ENCODE data around the gene MOB3B.

MOB3B gene

DNA sequence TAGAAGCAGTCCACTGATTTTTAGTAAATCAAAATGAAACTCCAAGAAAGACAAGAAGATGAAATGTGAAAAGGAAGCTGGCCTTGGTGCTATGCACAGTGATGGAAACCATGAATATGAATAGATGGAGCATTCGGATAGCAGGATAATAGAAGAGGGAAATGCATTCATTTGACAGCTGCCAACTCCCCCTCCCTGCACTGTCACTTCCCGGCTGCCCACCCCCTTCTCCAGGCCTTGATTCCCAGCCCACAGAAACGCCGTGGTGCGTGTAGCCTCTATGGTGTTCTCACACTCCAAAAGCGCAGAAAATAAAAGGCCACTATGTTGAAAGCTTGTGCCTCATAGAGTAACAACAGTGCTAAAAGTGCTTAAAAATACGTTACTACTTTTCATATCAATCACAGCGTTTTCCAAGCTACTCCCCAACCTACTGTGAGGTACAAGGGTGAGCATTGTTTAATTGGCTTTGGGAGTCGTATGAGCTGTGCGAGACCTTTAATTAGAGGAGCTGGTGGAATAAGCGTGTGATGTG, 31.7 kb downstream of the MOB3B start:
- Histone ChIP-seq H2BK5ac (ENCODE audit: low read length) (no peak overlapping the region), H3K36me3 (replicated peaks in 1 of 2; ENCODE audit: control insufficient read depth in 2 of 2, insufficient read depth in 2 of 2, low read length in 2 of 2) (peaks cover 0 to 7% of the 10 kb centered on the region in 2 donors), H2BK120ac (ENCODE audit: low read depth, low read length) (no peak overlapping the region), H3K4ac (ENCODE audit: low read length) (no peak overlapping the region), H3K27ac (replicated peaks; ENCODE audit: low read length) (peak overlapping the region; percentile 84), H3K4me3 (ENCODE audit: low read length in 2 of 2) (peak overlapping the region in 1 of 2 donors; percentile 50), H2BK12ac (ENCODE audit: low read length) (no peak overlapping the region), H3K9me3 (replicated peaks in 1 of 2; ENCODE audit: control insufficient read depth in 2 of 2, insufficient read depth in 1 of 2, low read depth in 1 of 2, low read length in 2 of 2) (peaks cover 0 to 2% of the 10 kb centered on the region in 2 donors), H4K91ac (ENCODE audit: low read depth, low read length, poor library complexity) (no peak overlapping the region), H3K4me1 (ENCODE audit: control insufficient read depth in 2 of 2, insufficient read depth in 1 of 2, low read depth in 1 of 2, low read length in 2 of 2) (peaks cover 15 to 32% of the 10 kb centered on the region in 2 donors), H2BK15ac (ENCODE audit: low read length) (no peak overlapping the region), H3K27me3 (ENCODE audit: control insufficient read depth in 3 of 3, insufficient read depth in 3 of 3, low read depth in 1 of 3, low read length in 3 of 3) (no peaks in the 10 kb centered on the region), H3K23ac (ENCODE audit: low read depth, low read length, poor library complexity) (no peak overlapping the region), H3K4me2 (ENCODE audit: insufficient read depth, low read length, poor library complexity, severe bottlenecking) (peak overlapping the region; percentile 47), H2AFZ (ENCODE audit: low read length) (peak overlapping the region; percentile 57), H3K14ac (ENCODE audit: low read length) (no peak overlapping the region), H3K9ac (ENCODE audit: low read depth, low read length, poor library complexity) (no peak overlapping the region), H3K18ac (ENCODE audit: low read length) (no peak overlapping the region), H2AK5ac (ENCODE audit: low read depth, low read length) (no peak overlapping the region), H3K79me1 (ENCODE audit: low read depth, low read length) (no peaks in the 10 kb centered on the region), H4K8ac (ENCODE audit: low read depth, low read length) (no peak overlapping the region)
- no CpG with 5 or more reads among the region's 11 CpGs for WGBS, 2 donors (ENCODE audit: extremely low coverage in 2 of 2, insufficient read length in 2 of 2, insufficient replicate concordance in 1 of 2)
- peak; percentile 33 for DNase-seq (ENCODE audit: low spot score)

DNA sequence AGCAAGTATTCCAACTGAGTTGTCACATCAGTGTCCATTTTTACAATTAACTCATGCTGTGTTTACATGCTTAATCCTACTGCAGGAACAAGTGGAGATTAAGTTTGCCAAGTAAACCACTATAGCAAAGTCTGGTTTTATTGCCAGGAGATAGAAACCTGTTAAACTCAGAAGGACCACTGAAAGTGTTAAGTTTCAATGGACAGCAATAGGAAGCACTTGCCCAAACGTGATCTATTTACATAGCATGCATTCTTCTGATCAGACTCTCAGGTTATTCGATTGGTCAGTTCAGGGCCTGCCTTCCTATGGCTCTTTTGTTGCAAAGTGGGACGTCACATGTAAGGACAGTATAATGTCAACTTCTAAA, 33.5 kb downstream of the MOB3B start:
- no peak overlapping the region for H4K8ac ChIP-seq (ENCODE audit: low read depth, low read length)
- no CpG with 5 or more reads among the region's 3 CpGs for WGBS, 2 donors (ENCODE audit: extremely low coverage in 2 of 2, insufficient read length in 2 of 2, insufficient replicate concordance in 1 of 2)
- no peak overlapping the region for H2BK5ac ChIP-seq (ENCODE audit: low read length)

DNA sequence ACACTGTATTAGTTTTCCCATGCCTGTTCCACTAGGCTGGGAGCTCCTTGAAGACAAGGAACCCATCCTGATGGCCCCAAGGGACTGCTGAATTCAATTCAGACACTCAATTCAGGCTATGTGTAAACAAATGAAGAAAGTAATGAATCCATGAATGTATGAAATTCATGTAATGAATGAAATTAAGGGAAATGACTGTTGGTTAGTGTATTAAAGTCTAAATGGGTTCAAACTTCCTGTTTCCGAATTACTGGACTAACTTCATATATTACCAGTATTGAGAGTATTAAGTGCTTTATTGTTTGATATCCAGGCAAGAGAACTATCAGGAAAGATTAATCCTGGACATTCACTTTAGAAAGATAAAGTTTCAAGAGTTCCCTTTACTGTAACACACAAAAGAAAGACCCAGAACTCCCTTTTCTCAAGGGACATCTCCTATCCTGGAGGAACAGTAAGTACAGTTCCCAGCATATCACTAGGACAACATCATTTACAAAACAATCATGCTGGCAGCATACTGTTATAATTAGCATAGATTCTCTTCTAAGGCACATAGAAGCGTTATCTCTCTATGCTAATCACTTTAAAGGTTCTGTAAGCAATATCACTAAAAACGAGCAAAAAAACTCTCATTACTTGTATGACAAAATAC, 34.0 kb downstream of the MOB3B start:
- H3K9me3 ChIP-seq (replicated peaks in 1 of 2; ENCODE audit: control insufficient read depth in 2 of 2, insufficient read depth in 1 of 2, low read depth in 1 of 2, low read length in 2 of 2): peaks cover 0 to 2% of the 10 kb centered on the region in 2 donors
- H3K23ac ChIP-seq (ENCODE audit: low read depth, low read length, poor library complexity): no peak overlapping the region
- no peak overlapping the region for H2BK12ac ChIP-seq (ENCODE audit: low read length)
- H3K4me1 ChIP-seq (ENCODE audit: control insufficient read depth in 2 of 2, insufficient read depth in 1 of 2, low read depth in 1 of 2, low read length in 2 of 2): peaks cover 9 to 31% of the 10 kb centered on the region in 2 donors
- peak overlapping the region in 1 of 2 donors; percentile 43 for H3K4me3 ChIP-seq (ENCODE audit: low read length in 2 of 2)
- no peak overlapping the region for H2BK120ac ChIP-seq (ENCODE audit: low read depth, low read length)
- no peak overlapping the region for H3K4me2 ChIP-seq (ENCODE audit: insufficient read depth, low read length, poor library complexity, severe bottlenecking)
- H4K8ac ChIP-seq (ENCODE audit: low read depth, low read length): no peak overlapping the region
- H3K14ac ChIP-seq (ENCODE audit: low read length): no peak overlapping the region
- H3K18ac ChIP-seq (ENCODE audit: low read length): no peak overlapping the region
- H2AFZ ChIP-seq (ENCODE audit: low read length): no peak overlapping the region
- no CpG with 5 or more reads among the region's 3 CpGs for WGBS, 2 donors (ENCODE audit: extremely low coverage in 2 of 2, insufficient read length in 2 of 2, insufficient replicate concordance in 1 of 2)
- H2AK5ac ChIP-seq (ENCODE audit: low read depth, low read length): no peak overlapping the region
- no peak overlapping the region for H3K4ac ChIP-seq (ENCODE audit: low read length)
- no peaks in the 10 kb centered on the region for H3K27me3 ChIP-seq (ENCODE audit: control insufficient read depth in 3 of 3, insufficient read depth in 3 of 3, low read depth in 1 of 3, low read length in 3 of 3)
- H3K36me3 ChIP-seq (replicated peaks in 1 of 2; ENCODE audit: control insufficient read depth in 2 of 2, insufficient read depth in 2 of 2, low read length in 2 of 2): peaks cover 0 to 15% of the 10 kb centered on the region in 2 donors
- no peak overlapping the region for H2BK15ac ChIP-seq (ENCODE audit: low read length)
- no peak overlapping the region for H4K91ac ChIP-seq (ENCODE audit: low read depth, low read length, poor library complexity)
- DNase-seq (ENCODE audit: low spot score): no peak
- no peak overlapping the region for H2BK5ac ChIP-seq (ENCODE audit: low read length)
- no peak overlapping the region for H3K27ac ChIP-seq (replicated peaks; ENCODE audit: low read length)
- H3K9ac ChIP-seq (ENCODE audit: low read depth, low read length, poor library complexity): no peak overlapping the region
- no peaks in the 10 kb centered on the region for H3K79me1 ChIP-seq (ENCODE audit: low read depth, low read length)

More for the DNA sequence above, 33.5 kb downstream of the MOB3B start:
- peak overlapping the region in 1 of 2 donors; percentile 43 for H3K4me3 ChIP-seq (ENCODE audit: low read length in 2 of 2)
- no peak for DNase-seq (ENCODE audit: low spot score)
- no peak overlapping the region for H3K18ac ChIP-seq (ENCODE audit: low read length)
- no peak overlapping the region for H3K4me2 ChIP-seq (ENCODE audit: insufficient read depth, low read length, poor library complexity, severe bottlenecking)
- H2BK15ac ChIP-seq (ENCODE audit: low read length): no peak overlapping the region
- peaks cover 0 to 14% of the 10 kb centered on the region in 2 donors for H3K36me3 ChIP-seq (replicated peaks in 1 of 2; ENCODE audit: control insufficient read depth in 2 of 2, insufficient read depth in 2 of 2, low read length in 2 of 2)
- no peak overlapping the region for H3K27ac ChIP-seq (replicated peaks; ENCODE audit: low read length)
- no peaks in the 10 kb centered on the region for H3K27me3 ChIP-seq (ENCODE audit: control insufficient read depth in 3 of 3, insufficient read depth in 3 of 3, low read depth in 1 of 3, low read length in 3 of 3)
- H2AFZ ChIP-seq (ENCODE audit: low read length): no peak overlapping the region
- H2AK5ac ChIP-seq (ENCODE audit: low read depth, low read length): no peak overlapping the region
- no peak overlapping the region for H4K91ac ChIP-seq (ENCODE audit: low read depth, low read length, poor library complexity)
- no peak overlapping the region for H3K4ac ChIP-seq (ENCODE audit: low read length)
- H3K79me1 ChIP-seq (ENCODE audit: low read depth, low read length): no peaks in the 10 kb centered on the region
- peaks cover 0 to 2% of the 10 kb centered on the region in 2 donors for H3K9me3 ChIP-seq (replicated peaks in 1 of 2; ENCODE audit: control insufficient read depth in 2 of 2, insufficient read depth in 1 of 2, low read depth in 1 of 2, low read length in 2 of 2)
- no peak overlapping the region for H3K14ac ChIP-seq (ENCODE audit: low read length)
- no peak overlapping the region for H2BK12ac ChIP-seq (ENCODE audit: low read length)
- H3K9ac ChIP-seq (ENCODE audit: low read depth, low read length, poor library complexity): no peak overlapping the region
- H3K23ac ChIP-seq (ENCODE audit: low read depth, low read length, poor library complexity): no peak overlapping the region
- no peak overlapping the region for H2BK120ac ChIP-seq (ENCODE audit: low read depth, low read length)
- H3K4me1 ChIP-seq (ENCODE audit: control insufficient read depth in 2 of 2, insufficient read depth in 1 of 2, low read depth in 1 of 2, low read length in 2 of 2): peaks cover 9 to 30% of the 10 kb centered on the region in 2 donors

DNA sequence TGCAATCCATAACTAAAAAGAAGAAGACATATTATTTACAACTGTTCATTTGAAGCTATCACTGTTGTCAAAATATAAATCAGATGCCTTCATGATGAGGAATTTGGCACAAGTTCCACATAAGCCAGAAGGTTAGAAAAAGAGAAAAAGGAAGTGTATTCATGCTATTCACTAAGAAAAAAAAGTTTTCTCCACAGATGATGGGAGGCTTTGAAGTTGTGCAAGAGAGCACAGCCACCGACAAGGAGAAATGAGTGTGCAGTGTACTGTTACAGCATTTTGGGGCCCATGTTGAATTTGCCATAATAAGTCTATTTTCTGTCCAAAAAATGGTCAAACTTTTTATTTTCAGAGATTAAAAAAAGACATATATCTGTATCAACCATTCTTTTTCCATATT, 38.5 kb downstream of the MOB3B start:
- H3K4me1 ChIP-seq (ENCODE audit: control insufficient read depth in 2 of 2, insufficient read depth in 1 of 2, low read depth in 1 of 2, low read length in 2 of 2): peaks cover 21 to 35% of the 10 kb centered on the region in 2 donors
- no peak overlapping the region for H3K23ac ChIP-seq (ENCODE audit: low read depth, low read length, poor library complexity)
- DNase-seq (ENCODE audit: low spot score): no peak
- H2BK12ac ChIP-seq (ENCODE audit: low read length): no peak overlapping the region
- peaks cover 0 to 2% of the 10 kb centered on the region in 2 donors for H3K9me3 ChIP-seq (replicated peaks in 1 of 2; ENCODE audit: control insufficient read depth in 2 of 2, insufficient read depth in 1 of 2, low read depth in 1 of 2, low read length in 2 of 2)
- H3K27me3 ChIP-seq (ENCODE audit: control insufficient read depth in 3 of 3, insufficient read depth in 3 of 3, low read depth in 1 of 3, low read length in 3 of 3): no peaks in the 10 kb centered on the region
- no peak overlapping the region for H2BK120ac ChIP-seq (ENCODE audit: low read depth, low read length)
- no peak overlapping the region for H4K8ac ChIP-seq (ENCODE audit: low read depth, low read length)
- H2BK15ac ChIP-seq (ENCODE audit: low read length): no peak overlapping the region
- no peak overlapping the region for H3K4me3 ChIP-seq (ENCODE audit: low read length in 2 of 2)
- H3K14ac ChIP-seq (ENCODE audit: low read length): no peak overlapping the region
- H2AFZ ChIP-seq (ENCODE audit: low read length): no peak overlapping the region
- no peak overlapping the region for H3K4ac ChIP-seq (ENCODE audit: low read length)
- H2AK5ac ChIP-seq (ENCODE audit: low read depth, low read length): no peak overlapping the region
- no CpG with 5 or more reads among the region's 1 CpG for WGBS, 2 donors (ENCODE audit: extremely low coverage in 2 of 2, insufficient read length in 2 of 2, insufficient replicate concordance in 1 of 2)
- no peak overlapping the region for H4K91ac ChIP-seq (ENCODE audit: low read depth, low read length, poor library complexity)
- H3K4me2 ChIP-seq (ENCODE audit: insufficient read depth, low read length, poor library complexity, severe bottlenecking): no peak overlapping the region
- no peak overlapping the region for H3K9ac ChIP-seq (ENCODE audit: low read depth, low read length, poor library complexity)
- no peaks in the 10 kb centered on the region for H3K79me1 ChIP-seq (ENCODE audit: low read depth, low read length)
- no peak overlapping the region for H3K27ac ChIP-seq (replicated peaks; ENCODE audit: low read length)
- no peak overlapping the region for H2BK5ac ChIP-seq (ENCODE audit: low read length)
- H3K36me3 ChIP-seq (replicated peaks in 1 of 2; ENCODE audit: control insufficient read depth in 2 of 2, insufficient read depth in 2 of 2, low read length in 2 of 2): peaks cover 0 to 32% of the 10 kb centered on the region in 2 donors
- H3K18ac ChIP-seq (ENCODE audit: low read length): no peak overlapping the region
